Hematopoietic multipotent progenitor cell (in vitro differentiated cells): ENCODE results near the gene SRPK3. TPM values are rescaled to one million over a fixed set of nuclear protein-coding genes. Genes with fewer than 3 reads are reported as not detected.

ENCODE experiments used
- DNase-seq, 3 donors: peaks; one replicate each; pipeline ENCODE4 v3.0.0-alpha.2; 2011 to 2015; ENCODE audit warnings: low read depth in 2 of 3, low spot score in 2 of 3
- total RNA-seq: library from RNA; depleted of rRNA; stranded (reverse); fragments of >200 nt; gene quantifications from one replicate; pipeline ENCODE4 v1.2.3, GENCODE V29; 2012

Gene SRPK3
- total RNA-seq, 1 donor = 0.27 TPM

GRCh38 chrX:153828308-153828707, 47.5 kb downstream of the SRPK3 start:
- no peak for DNase-seq

GRCh38 chrX:153828723-153829548, 48.1 kb downstream of the SRPK3 start:
- no peak for DNase-seq

- DNase-seq = no peak
Measured at GRCh38 chrX:153829549-153829798, 48.6 kb downstream of the SRPK3 start.

GRCh38 chrX:153829799-153830639, 49.2 kb downstream of the SRPK3 start, which contains the start of gene PDZD4:
PDZD4 (minus strand) TSS chrX:153830544; CDS start chrX:153830298, 246 bp downstream.
- DNase-seq = no peak

GRCh38 chrX:153830640-153831428, 50.0 kb downstream of the SRPK3 start:
- DNase-seq = no peak

GRCh38 chrX:153831429-153832150, 50.7 kb downstream of the SRPK3 start:
- DNase-seq = no peak

- DNase-seq = no peak
Measured at GRCh38 chrX:153832728-153833127, 51.9 kb downstream of the SRPK3 start.

Other genes with a start within 250 kb of the SRPK3 start
- gene CCNQ, start 181.9 kb upstream of the SRPK3 start, total RNA-seq = 32.3 TPM
- not detected for gene DUSP9, start 133.8 kb upstream of the SRPK3 start, total RNA-seq
- gene PNCK, start 107.2 kb upstream of the SRPK3 start, total RNA-seq = not detected
- gene SLC6A8, start 93.1 kb upstream of the SRPK3 start, total RNA-seq = 2.2 TPM
- 107 TPM for gene BCAP31, start 56.7 kb upstream of the SRPK3 start, total RNA-seq
- gene ABCD1, start 56.2 kb upstream of the SRPK3 start, total RNA-seq = 17.2 TPM
- 0.54 TPM for gene PLXNB3, start 16.8 kb upstream of the SRPK3 start, total RNA-seq
- 117 TPM for gene IDH3G, start 13.3 kb downstream of the SRPK3 start, total RNA-seq
- 268 TPM for gene SSR4, start 13.6 kb downstream of the SRPK3 start, total RNA-seq
- under 0.01 TPM for gene PDZD4, start 49.5 kb downstream of the SRPK3 start, total RNA-seq
- under 0.01 TPM for gene L1CAM, start 105.1 kb downstream of the SRPK3 start, total RNA-seq
- under 0.01 TPM for gene AVPR2, start 123.6 kb downstream of the SRPK3 start, total RNA-seq
- 242 TPM for gene ARHGAP4, start 145.2 kb downstream of the SRPK3 start, total RNA-seq
- gene NAA10, start 154.0 kb downstream of the SRPK3 start, total RNA-seq = 37.4 TPM
- gene RENBP, start 163.6 kb downstream of the SRPK3 start, total RNA-seq = 37.7 TPM
- 95.1 TPM for gene HCFC1, start 190.8 kb downstream of the SRPK3 start, total RNA-seq
- 15.6 TPM for gene TMEM187, start 191.7 kb downstream of the SRPK3 start, total RNA-seq
- 40.9 TPM for gene IRAK1, start 238.9 kb downstream of the SRPK3 start, total RNA-seq